Iris pigment epithelial cell (primary cell): ENCODE measurements around the gene PI16.
"Not testable (repeated sequence)": the region's sequence is repeated elsewhere in the genome, so short reads cannot be mapped to it uniquely, and the experiment has no call there.

Source experiments
- DNase-seq: peaks from one replicate; pipeline ENCODE4 v3.0.0-alpha.2; 2011; ENCODE audit warnings: low read depth

Gene PI16

DNA sequence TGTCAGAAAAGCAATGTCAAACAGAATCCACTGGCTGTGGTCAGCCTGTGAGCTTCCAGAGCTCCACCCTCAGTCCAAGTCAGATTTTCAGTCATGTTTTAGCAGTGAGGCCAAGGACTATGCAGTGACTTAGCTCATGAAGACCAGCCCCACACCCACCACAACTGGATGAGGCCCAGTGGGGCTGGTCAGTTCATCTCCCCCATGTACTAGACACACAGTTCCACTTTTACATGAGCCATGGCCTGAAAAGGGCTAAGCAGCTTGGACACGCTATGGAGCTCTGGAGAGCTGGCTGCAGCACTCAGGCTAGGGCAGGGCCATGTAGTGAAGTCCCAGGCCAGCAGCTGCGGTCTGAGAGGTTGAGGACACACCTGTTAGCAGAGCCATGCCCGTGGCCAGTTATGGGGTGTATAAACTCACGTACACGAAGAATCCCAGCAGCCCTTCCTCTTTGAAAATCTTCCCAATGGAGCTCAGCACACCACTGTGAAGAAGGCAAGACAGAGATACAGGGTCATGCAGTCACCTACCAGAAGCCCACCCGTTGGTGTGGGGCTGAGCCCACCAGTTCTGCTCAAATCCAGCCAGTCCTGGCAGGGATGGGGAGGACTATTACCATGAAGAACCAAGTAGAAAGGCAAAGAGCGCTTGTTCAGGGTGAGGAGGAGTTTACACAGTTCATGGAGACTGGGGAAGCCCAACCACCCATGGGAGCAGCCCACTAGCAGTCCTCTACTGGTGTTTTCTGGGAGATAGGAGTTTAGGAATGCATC, 20.9 kb downstream of the PI16 start:
- DNase-seq: no peak

- no peak for DNase-seq
These were observed 21.4 kb downstream of the PI16 start for GRCh38 chr6:36976007-36976264.

- no peak for DNase-seq
These were observed 22.0 kb downstream of the PI16 start for GRCh38 chr6:36976509-36976908.

GRCh38 chr6:36976931-36977330, 22.4 kb downstream of the PI16 start:
- DNase-seq: no peak

- DNase-seq: no peak
These were observed 23.0 kb downstream of the PI16 start for GRCh38 chr6:36977470-36977941.

GRCh38 chr6:36978421-36979346, 24.1 kb downstream of the PI16 start:
- no peak for DNase-seq

DNA sequence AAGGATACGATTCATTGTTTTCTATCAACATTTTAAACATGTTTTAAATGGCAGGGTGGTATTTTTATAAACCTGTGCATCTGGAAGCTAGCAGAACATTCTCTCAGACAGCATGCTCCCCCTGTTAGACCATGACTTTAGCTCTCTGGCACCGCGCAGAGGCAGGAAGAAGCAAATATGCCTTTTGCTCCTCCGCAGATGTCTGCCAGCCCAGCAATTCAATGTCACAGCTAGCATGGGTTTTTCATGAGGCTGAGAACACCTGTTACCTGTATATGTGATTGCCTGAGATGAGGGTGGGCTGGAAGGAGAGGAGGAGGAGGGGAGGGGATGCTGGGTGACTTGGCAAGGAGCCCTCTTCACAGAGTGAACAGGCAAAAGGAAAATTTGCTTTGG, 24.8 kb downstream of the PI16 start:
- DNase-seq: peak; percentile 76

DNA sequence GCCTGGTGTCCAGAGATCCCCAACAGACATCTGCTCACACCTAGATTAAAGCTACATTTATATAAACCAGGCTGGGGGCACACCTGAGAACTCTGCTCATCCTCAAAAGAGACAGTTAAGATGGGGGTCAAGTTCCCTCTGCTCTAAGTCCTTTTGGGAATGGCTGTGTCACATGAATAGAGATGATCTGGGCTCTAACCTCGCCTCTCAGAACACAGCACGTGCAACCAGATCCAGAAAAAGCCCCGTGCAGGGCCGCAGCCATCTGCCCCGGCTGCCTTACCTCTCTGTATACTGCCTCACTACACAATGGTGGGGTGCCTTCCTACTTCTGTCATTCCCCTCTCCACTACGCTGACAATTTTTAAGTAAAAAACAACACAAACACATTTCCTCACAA, 25.6 kb downstream of the PI16 start:
- no peak for DNase-seq

- DNase-seq: no peak
These were observed 26.5 kb downstream of the PI16 start for GRCh38 chr6:36980876-36981619.

- no peak for DNase-seq
These were observed 29.0 kb downstream of the PI16 start for GRCh38 chr6:36983538-36983937.

GRCh38 chr6:36984581-36985416, 30.3 kb downstream of the PI16 start:
- peak; percentile 70 for DNase-seq

- DNase-seq: no peak
These were observed 30.9 kb downstream of the PI16 start for GRCh38 chr6:36985417-36985807.

DNA sequence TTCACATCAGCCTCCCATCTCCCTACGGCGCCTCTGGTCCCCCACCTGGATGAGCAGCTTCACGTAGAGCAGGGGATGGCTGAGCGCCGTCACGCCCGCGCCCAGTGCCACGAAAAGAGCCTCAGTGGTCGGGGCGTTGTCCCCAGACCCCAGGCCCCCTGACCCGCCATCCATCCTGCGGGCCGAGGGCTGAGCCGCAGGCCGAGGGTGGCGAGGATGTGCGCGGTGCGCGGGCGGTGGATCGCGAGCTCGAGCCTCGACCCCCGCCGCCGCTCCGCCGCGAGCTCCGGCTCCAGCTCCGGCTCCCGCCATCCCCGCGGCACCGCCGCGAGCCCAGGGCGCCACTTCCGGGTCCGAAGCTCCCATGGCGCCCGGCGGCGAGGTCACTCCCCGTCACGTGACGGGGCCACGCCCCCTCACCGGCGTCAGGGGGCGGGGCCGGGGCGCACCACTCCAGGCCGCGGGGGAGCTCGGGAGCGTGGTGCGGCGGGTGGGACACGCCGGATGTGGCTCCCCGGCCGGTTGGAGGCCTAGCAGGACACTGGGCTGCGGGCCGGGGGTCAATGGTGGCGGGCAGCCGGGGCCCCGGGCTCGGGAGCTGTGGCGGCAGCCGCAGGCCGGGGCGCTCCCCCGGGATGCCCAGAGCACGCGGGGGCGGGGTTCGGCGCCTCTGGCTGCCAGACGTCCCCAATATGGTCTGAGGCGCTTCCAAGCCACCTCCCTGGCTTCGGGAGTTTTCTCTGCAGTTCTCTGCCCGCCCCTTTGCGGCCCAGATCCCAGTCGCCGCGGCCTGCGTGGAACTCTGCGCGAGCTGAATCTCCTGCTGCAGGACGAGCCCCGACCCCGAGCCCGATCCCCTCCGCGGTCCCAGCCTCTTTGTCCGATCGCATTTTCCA, 31.5 kb downstream of the PI16 start, which contains the start of gene MTCH1:
MTCH1 (minus strand) TSS at position 389 of the 896 bp plus-strand sequence; CDS start at position 366, 23 bp downstream.
- DNase-seq: peak; percentile 86

- DNase-seq: peak; percentile 21
These were observed 32.1 kb downstream of the PI16 start for GRCh38 chr6:36986704-36987047.

DNA sequence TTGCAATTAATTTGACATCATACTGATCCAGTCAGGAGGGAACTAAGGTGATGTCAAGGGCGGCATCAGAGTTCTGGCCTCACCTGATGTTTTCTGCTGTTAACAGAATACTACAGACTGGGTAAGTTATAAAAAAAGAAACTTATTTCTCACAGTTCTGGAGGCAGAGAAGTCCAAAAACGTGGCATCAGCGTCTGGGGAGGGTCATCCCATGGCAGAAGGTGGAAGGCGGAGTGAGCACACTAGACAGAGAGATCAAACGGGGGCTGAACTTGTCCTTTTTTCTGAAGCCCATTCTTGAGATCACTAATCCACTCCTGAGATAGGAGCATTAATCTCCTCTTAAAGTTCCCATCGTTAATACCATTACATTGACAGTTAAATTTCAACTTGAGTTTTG, 34.7 kb downstream of the PI16 start:
- no peak for DNase-seq

- not testable (repeated sequence) for DNase-seq
These were observed 35.9 kb downstream of the PI16 start for GRCh38 chr6:36990401-36990800.

DNA sequence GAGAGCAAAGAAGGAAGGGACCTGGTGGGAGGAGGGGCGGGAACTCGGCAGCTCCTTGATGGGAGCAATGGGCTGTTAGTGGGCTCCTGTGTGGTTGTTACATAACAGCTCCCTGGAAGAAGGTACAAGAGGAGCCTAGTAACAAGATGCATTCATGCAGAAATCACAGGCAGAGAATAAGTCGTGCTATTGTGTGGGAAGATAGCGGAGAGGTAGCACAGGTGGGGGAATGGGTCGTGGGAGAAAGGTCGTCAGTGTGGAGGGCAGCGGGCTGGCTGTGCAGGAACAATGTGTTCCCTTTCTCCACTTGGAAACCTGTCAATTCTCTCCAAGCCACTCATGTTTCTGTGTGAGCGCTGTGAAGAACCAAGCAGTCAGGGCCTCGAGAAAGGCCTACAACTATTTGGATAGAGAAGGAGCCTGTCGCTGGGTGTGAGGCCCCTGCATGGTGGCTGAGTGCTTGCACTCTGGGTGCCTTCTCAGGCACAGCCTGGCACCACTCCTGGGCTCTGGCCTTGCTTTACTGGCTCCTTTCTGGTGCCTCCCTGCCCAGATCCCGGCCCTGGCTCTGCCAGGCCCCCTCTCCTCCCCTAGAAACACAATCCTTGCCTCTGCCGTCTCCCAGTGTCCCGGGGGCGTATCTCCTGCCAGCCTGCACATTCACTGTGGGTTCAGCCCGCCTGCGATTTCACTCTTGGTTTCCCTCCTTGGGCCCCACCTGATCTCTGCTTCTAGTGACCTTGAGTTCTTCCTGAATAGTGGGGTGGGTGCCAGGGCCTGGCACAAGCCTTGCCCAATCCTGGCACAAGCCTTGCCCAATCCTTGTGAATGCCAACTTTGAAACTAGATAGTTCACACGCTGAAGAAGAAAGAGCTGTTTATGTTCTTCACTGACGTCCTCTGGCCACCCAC, 43.5 kb downstream of the PI16 start:
- no peak for DNase-seq

DNA sequence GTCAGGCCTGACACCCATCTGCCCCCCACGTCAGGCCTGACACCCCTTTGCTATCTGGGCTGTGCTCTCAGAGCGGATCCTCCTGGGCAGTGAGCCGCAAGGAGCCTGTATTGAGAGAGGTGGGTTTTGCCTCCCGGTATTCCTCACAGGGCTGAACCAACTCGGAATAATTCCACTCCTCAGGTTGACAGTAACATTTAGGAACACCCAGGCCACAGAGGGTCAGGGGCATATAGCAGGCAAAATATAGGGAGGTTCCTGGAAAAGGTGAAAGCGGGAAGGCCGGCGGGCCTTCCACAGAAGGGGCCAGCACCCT, 44.1 kb downstream of the PI16 start:
- DNase-seq: no peak

DNA sequence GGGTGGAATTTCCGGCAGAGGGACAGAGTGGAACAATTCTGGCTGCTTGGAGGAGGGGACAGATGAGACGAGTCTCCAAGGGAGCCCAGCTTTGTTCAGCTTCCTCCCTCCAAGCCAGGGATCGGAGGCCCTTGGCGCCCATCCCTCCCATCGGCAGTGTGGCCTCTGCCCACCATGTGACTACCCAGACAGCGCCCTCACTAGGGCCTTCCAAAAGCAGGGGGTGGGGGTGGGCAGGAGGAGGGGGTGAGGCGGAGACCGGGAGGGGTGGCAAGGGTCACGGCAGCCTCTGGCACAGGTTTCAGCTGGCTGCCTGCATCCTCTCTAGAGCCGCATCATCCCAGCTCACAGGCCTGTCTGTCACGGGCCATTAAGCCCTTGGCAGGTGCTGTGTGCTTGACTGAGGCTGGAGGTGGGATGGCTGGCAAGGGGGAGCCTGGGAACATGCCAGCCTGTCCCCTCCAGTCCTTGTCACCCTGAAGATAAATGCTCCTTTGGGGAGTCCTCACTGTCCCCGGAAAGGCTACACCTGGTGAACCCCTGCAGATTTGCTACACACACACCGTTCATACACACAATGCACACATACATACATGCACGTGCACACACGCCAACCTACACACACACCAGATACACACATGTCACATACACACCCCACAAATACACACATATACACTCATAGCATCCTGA, 44.7 kb downstream of the PI16 start:
- no peak for DNase-seq
